Erythroblast (primary cell): ENCODE data around the gene MAP7D3.

ENCODE experiments used
- GATA1 ChIP-seq: IDR thresholded peaks from 2 replicates; pipeline ENCODE4 v1.6.1; 2011; ENCODE audit warnings: low read depth, mild to moderate bottlenecking, control low read depth, low read length, moderate library complexity
- POLR2A ChIP-seq: IDR thresholded peaks from 2 replicates; pipeline ENCODE4 v1.6.1; 2011; ENCODE audit warnings: mild to moderate bottlenecking, low read length

GRCh38 chrX:136192839-136193414, 58.3 kb downstream of the MAP7D3 start:
- TF ChIP-seq POLR2A (no peak), GATA1 (no peak)
